ENCODE measurements around the gene CRIP3.

DNA sequence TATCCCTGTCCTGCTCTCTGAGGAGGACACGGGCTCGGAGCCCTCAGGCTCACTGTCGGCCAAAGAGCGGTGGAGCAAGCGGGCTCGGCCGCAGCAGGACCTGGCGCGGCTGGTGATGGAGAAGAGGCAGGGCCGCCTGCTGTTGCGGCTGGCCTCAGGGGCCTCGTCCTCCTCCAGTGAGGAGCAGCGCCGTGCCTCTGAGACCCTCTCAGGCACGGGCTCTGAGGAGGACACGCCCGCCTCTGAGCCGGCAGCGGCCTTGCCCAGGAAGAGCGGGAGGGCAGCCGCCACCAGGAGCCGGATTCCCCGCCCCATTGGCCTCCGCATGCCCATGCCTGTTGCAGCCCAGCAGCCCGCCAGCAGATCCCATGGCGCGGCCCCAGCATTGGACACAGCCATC lies 24.7 kb downstream of the CRIP3 start:
- TF ChIP-seq CTCF (IDR thresholded peaks at IDR 0.05) (no peak), POLR2A (IDR thresholded peaks at IDR 0.05) (no peak), POLR2AphosphoS5 (IDR thresholded peaks at IDR 0.05) (no peak), EP300 (IDR thresholded peaks at IDR 0.05) (no peak)
